Stimulated activated naive B cell treated with anti-CD40 and anti-IgM and Interleukin-4, amounts not matched to agents 10 μg/mL and 1 μg/mL and 100 μg/mL, for 72 hours (primary cell): Measurements from ENCODE around the gene CIART.

Experiments
- ATAC-seq, 2 donors: fragments of 150-1000 bp; cut with Tn5 transposase; replicated peaks; 2 replicates each; pipeline ENCODE4 v1.10.0; 2021; ENCODE audit warnings: moderate library complexity in 1 of 2
- DNase-seq: peaks from one replicate; pipeline ENCODE4 v3.0.0; 2021
- H3K27ac Mint-ChIP-seq: one replicate; pipeline ENCODE4 v1.8.0; 2022; ENCODE audit warnings: mild to moderate bottlenecking, mixed read lengths
- H3K27me3 Mint-ChIP-seq, 2 donors: one replicate each; pipeline ENCODE4 v1.8.0; 2022; ENCODE audit warnings: mixed read lengths in 2 of 2
- H3K36me3 Mint-ChIP-seq, 2 donors: one replicate each; pipeline ENCODE4 v1.8.0; 2022; ENCODE audit warnings: mixed read lengths in 2 of 2, mild to moderate bottlenecking in 1 of 2
- H3K4me1 Mint-ChIP-seq, 2 donors: one replicate each; pipeline ENCODE4 v1.8.0; 2022; ENCODE audit warnings: mixed read lengths in 2 of 2, mild to moderate bottlenecking in 1 of 2
- H3K4me3 Mint-ChIP-seq, 2 donors: one replicate each; pipeline ENCODE4 v1.8.0; 2022; ENCODE audit warnings: mild to moderate bottlenecking in 2 of 2, mixed read lengths in 2 of 2, moderate library complexity in 1 of 2
- H3K9me3 Mint-ChIP-seq, 2 donors: one replicate each; pipeline ENCODE4 v1.8.0; 2022; ENCODE audit warnings: mixed read lengths in 2 of 2, mild to moderate bottlenecking in 1 of 2

Gene CIART

DNA sequence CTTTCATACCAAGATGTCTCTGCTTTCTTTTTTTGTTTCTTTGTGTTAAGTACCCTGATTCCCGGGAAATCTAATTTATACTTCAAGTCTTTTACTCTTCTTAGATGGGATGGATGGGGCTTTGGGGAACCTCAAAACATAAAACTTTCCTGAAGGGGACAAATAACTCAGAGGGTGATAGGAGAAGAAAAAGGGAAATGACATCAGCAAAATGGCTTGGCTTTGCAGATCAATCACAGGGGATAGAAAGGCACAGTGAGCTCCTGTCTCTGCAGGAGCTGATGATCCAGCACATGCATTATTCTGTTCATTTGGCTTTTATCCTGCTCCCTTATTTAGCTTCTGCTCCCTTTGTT is 26.2 kb upstream of the CIART start:
- Mint-ChIP-seq H3K4me3 (peak overlapping the region; percentile 69 to 70), H3K27me3 (peaks cover 44 to 56% of the 10 kb centered on the region in 2 donors), H3K9me3 (no peaks in the 10 kb centered on the region), H3K4me1 (peaks cover 14 to 26% of the 10 kb centered on the region in 2 donors), H3K36me3 (no peaks in the 10 kb centered on the region), H3K27ac (no peak overlapping the region)
- ATAC-seq: peak in 1 of 2 donors; percentile 15
- DNase-seq: no peak

DNA sequence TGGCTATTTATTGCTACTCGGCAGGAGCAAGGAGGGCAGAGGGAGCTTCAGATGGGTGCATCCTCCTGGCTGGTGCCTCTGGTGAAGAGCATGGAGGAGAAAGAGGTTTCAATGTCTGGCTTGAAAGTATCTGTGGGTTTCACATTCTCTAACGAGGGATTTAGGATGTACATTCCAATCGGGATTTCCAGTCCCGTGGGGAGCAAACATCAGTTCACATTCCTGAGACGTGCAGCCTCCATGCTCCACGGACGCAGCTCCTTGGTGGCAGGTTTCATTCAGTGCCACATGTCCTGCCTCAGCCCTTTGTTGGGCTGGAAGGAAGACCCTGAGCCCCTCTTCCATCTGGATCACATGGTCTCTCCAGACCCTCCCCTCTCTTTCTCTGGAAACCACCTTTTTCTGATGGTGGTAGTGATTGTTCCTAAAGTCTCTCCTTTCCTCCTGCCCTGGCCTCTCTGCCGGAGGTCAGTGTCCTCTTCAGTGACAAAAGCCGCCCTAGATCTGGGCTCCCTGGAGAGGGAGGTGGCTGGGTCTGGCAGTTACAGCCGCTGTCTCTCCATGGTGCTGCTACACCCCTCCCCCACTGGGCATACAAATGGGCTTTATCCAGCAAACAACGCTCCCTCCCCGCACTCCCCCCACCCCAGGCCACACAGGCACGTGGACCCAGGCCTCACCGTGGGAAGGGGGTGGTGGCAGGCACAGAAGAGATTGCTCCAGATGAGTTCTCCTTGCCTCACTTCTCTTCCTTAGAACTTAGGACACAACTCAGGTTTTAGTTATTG is 25.6 kb upstream of the CIART start:
- ATAC-seq: no peak
- no peaks in the 10 kb centered on the region for H3K9me3 Mint-ChIP-seq
- no peak for DNase-seq
- no peaks in the 10 kb centered on the region for H3K36me3 Mint-ChIP-seq
- peaks cover 44 to 56% of the 10 kb centered on the region in 2 donors for H3K27me3 Mint-ChIP-seq
- H3K4me1 Mint-ChIP-seq: peaks cover 14 to 26% of the 10 kb centered on the region in 2 donors
- H3K27ac Mint-ChIP-seq: no peak overlapping the region
- H3K4me3 Mint-ChIP-seq: peak overlapping the region; percentile 69 to 70

- peaks cover 14 to 26% of the 10 kb centered on the region in 2 donors for H3K4me1 Mint-ChIP-seq
- no peak for DNase-seq
- H3K27ac Mint-ChIP-seq: no peak within 1 kb of the TSS
- H3K36me3 Mint-ChIP-seq: no peaks in the 10 kb centered on the region
- ATAC-seq: no peak
- H3K27me3 Mint-ChIP-seq: peaks cover 44 to 56% of the 10 kb centered on the region in 2 donors
- peak within 1 kb of the TSS in 1 of 2 donors; percentile 69 for H3K4me3 Mint-ChIP-seq
- no peaks in the 10 kb centered on the region for H3K9me3 Mint-ChIP-seq
These were observed 24.4 kb upstream of the CIART start, which contains the start of gene CA14 for GRCh38 chr1:150257624-150258585. CA14 (plus strand) TSS chr1:150257774; CDS start chr1:150258129, 355 bp downstream.

GRCh38 chr1:150259217-150259616 is 23.1 kb upstream of the CIART start:
- ATAC-seq: no peak
- Mint-ChIP-seq H3K9me3 (no peaks in the 10 kb centered on the region), H3K4me1 (peaks cover 14 to 26% of the 10 kb centered on the region in 2 donors), H3K27me3 (peaks cover 35 to 45% of the 10 kb centered on the region in 2 donors), H3K36me3 (peaks cover 4% of the 10 kb centered on the region in 2 donors), H3K27ac (no peak overlapping the region), H3K4me3 (no peak overlapping the region)
- no peak for DNase-seq

DNA sequence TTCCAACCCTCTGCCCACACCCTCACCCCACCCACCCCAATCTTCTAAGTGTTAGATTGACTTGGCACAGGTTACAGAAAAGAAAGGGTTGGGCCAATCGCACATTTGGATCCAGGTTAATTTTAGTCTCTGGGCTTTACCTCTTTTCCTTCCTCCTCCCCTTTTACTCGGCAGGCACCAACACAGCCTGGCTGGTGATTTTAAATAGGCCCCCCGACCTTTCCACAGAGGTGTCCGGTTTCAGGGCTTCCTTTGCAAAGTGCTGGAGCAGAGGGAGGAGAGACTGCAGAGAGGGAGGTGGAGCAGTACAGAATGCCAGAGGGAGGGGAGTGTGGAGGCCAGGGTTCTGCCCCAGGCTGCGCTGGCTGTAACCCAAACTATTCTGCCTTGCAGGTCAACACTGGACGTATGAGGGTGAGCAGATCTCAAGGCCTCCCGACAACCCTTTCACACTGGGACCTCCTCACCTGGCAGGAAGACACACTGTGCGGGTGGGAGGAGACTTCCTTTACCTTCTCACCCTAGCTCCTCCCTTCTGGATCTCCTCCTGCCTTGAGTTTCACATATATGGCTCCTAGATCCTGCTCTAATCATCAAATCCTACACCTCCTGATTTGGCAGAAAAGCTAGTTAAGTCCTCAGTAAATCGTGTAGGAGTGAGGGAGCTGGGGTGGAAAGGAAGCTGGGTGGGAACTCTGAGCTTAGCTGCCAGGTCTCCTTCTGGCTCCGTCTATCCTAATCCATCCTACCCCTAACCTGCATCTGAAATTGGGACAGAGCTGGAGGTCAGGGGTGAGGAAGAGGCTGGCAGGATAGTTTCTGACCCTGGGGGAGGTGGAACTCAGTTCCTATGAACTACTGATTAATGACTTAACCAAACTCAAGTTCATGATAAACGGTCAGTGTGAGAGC is 22.3 kb upstream of the CIART start:
- peaks cover 4 to 9% of the 10 kb centered on the region in 2 donors for H3K36me3 Mint-ChIP-seq
- ATAC-seq (no peak), DNase-seq (no peak)
- no peak overlapping the region for H3K27ac Mint-ChIP-seq
- no peaks in the 10 kb centered on the region for H3K9me3 Mint-ChIP-seq
- peaks cover 14 to 26% of the 10 kb centered on the region in 2 donors for H3K4me1 Mint-ChIP-seq
- no peak overlapping the region for H3K4me3 Mint-ChIP-seq
- H3K27me3 Mint-ChIP-seq: peaks cover 35 to 45% of the 10 kb centered on the region in 2 donors

- Mint-ChIP-seq H3K4me1 (peaks cover 9 to 19% of the 10 kb centered on the region in 2 donors), H3K9me3 (no peaks in the 10 kb centered on the region), H3K36me3 (peaks cover 5 to 21% of the 10 kb centered on the region in 2 donors), H3K27me3 (peaks cover 31 to 40% of the 10 kb centered on the region in 2 donors), H3K4me3 (no peak overlapping the region), H3K27ac (no peak overlapping the region)
- DNase-seq (no peak), ATAC-seq (no peak)
These were observed 21.0 kb upstream of the CIART start for GRCh38 chr1:150261367-150261766.

- Mint-ChIP-seq H3K27me3 (peaks cover 18 to 27% of the 10 kb centered on the region in 2 donors), H3K4me3 (no peak overlapping the region), H3K4me1 (peaks cover 15 to 19% of the 10 kb centered on the region in 2 donors), H3K27ac (peak overlapping the region; percentile 85), H3K9me3 (no peaks in the 10 kb centered on the region), H3K36me3 (peaks cover 12 to 33% of the 10 kb centered on the region in 2 donors)
- ATAC-seq (no peak), DNase-seq (no peak)
These were observed 19.7 kb upstream of the CIART start for GRCh38 chr1:150262388-150263320.

DNA sequence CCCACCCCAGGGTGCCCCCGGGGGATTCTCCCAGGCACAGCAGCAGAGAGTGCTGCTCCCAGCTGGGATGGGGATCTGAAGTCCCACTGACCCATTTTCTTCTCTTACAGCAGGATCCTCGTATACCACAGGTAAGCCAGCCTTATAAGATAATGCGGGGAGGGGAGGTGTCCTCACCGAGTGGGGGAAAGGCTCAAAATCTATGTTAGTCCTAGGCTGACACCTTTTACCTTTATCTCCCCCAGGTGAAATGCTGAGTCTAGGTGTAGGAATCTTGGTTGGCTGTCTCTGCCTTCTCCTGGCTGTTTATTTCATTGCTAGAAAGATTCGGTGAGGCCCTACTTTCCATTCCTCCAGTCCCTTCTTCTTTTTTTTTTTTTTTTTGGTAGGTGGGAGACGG is 18.8 kb upstream of the CIART start:
- Mint-ChIP-seq H3K4me3 (no peak overlapping the region), H3K27me3 (peaks cover 11 to 18% of the 10 kb centered on the region in 2 donors), H3K27ac (no peak overlapping the region), H3K9me3 (no peaks in the 10 kb centered on the region), H3K4me1 (peaks cover 19 to 23% of the 10 kb centered on the region in 2 donors), H3K36me3 (peaks cover 20 to 42% of the 10 kb centered on the region in 2 donors)
- DNase-seq: no peak
- no peak for ATAC-seq

GRCh38 chr1:150267896-150268295 is 14.5 kb upstream of the CIART start:
- no peaks in the 10 kb centered on the region for H3K9me3 Mint-ChIP-seq
- H3K4me1 Mint-ChIP-seq: peaks cover 25 to 44% of the 10 kb centered on the region in 2 donors
- H3K27me3 Mint-ChIP-seq: peaks cover 0 to 14% of the 10 kb centered on the region in 2 donors
- peaks cover 22 to 47% of the 10 kb centered on the region in 2 donors for H3K36me3 Mint-ChIP-seq
- no peak for ATAC-seq
- DNase-seq: no peak
- H3K4me3 Mint-ChIP-seq: peak overlapping the region; percentile 92 to 94
- H3K27ac Mint-ChIP-seq: peak overlapping the region; percentile 99

- peak overlapping the region; percentile 99 for H3K27ac Mint-ChIP-seq
These were observed 14.0 kb upstream of the CIART start for GRCh38 chr1:150268340-150268704.

GRCh38 chr1:150268705-150269403 is 13.5 kb upstream of the CIART start, which contains the start of gene APH1A:
APH1A (minus strand) TSS chr1:150269016; CDS start chr1:150268810, 206 bp downstream.
- Mint-ChIP-seq H3K36me3 (peaks cover 22 to 46% of the 10 kb centered on the region in 2 donors), H3K27ac (peak within 1 kb of the TSS; percentile 99), H3K9me3 (no peaks in the 10 kb centered on the region), H3K27me3 (peaks cover 0 to 16% of the 10 kb centered on the region in 2 donors), H3K4me1 (peaks cover 25 to 46% of the 10 kb centered on the region in 2 donors), H3K4me3 (peak within 1 kb of the TSS; percentile 92 to 94)
- ATAC-seq (peak; percentile 95 to 96), DNase-seq (peak; percentile 94)

More at GRCh38 chr1:150268340-150268704, 14.0 kb upstream of the CIART start:
- DNase-seq (peak; percentile 26), ATAC-seq (peak; percentile 64 to 66)
- Mint-ChIP-seq H3K4me1 (peaks cover 25 to 46% of the 10 kb centered on the region in 2 donors), H3K9me3 (no peaks in the 10 kb centered on the region), H3K4me3 (peak overlapping the region; percentile 92 to 94), H3K36me3 (peaks cover 20 to 44% of the 10 kb centered on the region in 2 donors), H3K27me3 (peaks cover 0 to 16% of the 10 kb centered on the region in 2 donors)

- ATAC-seq: no peak
- no peaks in the 10 kb centered on the region for H3K9me3 Mint-ChIP-seq
- H3K36me3 Mint-ChIP-seq: peaks cover 22 to 45% of the 10 kb centered on the region in 2 donors
- H3K4me1 Mint-ChIP-seq: peaks cover 25 to 46% of the 10 kb centered on the region in 2 donors
- peaks cover 0 to 16% of the 10 kb centered on the region in 2 donors for H3K27me3 Mint-ChIP-seq
- H3K27ac Mint-ChIP-seq: peak overlapping the region; percentile 99
- DNase-seq: no peak
- peak overlapping the region; percentile 92 to 94 for H3K4me3 Mint-ChIP-seq
These were observed 12.9 kb upstream of the CIART start for GRCh38 chr1:150269451-150269850.
